ENCODE measurements around the gene DLG3.

Gene DLG3

GRCh38 chrX:70488856-70489255 is 44.2 kb downstream of the DLG3 start:
- Histone ChIP-seq H3K27ac (no peak overlapping the region), H3K27me3 (no peaks in the 10 kb centered on the region), H3K36me3 (no peaks in the 10 kb centered on the region), H3K4me3 (ENCODE audit: low read depth in 1 of 2, low read length in 1 of 2) (no peak overlapping the region), H3K4me1 (ENCODE audit: control insufficient read depth in 1 of 2, insufficient read depth in 1 of 2, low read depth in 1 of 2, low read length in 1 of 2) (no peaks in the 10 kb centered on the region), H3K9me3 (no peaks in the 10 kb centered on the region)
- TF ChIP-seq, protein P1, sequence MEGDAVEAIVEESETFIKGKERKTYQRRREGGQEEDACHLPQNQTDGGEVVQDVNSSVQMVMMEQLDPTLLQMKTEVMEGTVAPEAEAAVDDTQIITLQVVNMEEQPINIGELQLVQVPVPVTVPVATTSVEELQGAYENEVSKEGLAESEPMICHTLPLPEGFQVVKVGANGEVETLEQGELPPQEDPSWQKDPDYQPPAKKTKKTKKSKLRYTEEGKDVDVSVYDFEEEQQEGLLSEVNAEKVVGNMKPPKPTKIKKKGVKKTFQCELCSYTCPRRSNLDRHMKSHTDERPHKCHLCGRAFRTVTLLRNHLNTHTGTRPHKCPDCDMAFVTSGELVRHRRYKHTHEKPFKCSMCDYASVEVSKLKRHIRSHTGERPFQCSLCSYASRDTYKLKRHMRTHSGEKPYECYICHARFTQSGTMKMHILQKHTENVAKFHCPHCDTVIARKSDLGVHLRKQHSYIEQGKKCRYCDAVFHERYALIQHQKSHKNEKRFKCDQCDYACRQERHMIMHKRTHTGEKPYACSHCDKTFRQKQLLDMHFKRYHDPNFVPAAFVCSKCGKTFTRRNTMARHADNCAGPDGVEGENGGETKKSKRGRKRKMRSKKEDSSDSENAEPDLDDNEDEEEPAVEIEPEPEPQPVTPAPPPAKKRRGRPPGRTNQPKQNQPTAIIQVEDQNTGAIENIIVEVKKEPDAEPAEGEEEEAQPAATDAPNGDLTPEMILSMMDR (IDR thresholded peaks at IDR 0.05), result no peak

DNA sequence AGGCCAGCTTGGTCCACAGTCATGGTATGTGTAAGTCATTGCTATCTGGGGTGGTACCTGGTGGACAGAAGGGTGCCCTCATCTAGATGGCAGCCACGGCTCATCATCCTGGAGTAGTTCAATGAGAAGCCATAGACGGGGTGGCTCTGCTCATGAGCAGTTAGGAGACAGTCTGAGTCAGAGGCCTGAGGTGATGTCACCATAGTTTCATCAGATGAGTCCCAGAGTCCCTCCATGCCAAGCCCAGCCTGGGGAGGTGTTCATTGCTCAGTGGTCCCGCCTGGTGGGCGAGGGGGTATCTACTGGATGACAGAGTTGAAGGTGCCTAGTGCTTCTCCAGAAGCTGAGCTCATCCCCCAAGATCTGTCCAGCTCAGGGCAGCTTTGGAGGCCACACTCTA is 49.8 kb downstream of the DLG3 start:
- Histone ChIP-seq H3K4me3 (ENCODE audit: low read depth in 1 of 2, low read length in 1 of 2) (no peak overlapping the region), H3K9me3 (no peaks in the 10 kb centered on the region), H3K36me3 (no peaks in the 10 kb centered on the region), H3K27ac (no peak overlapping the region), H3K27me3 (no peaks in the 10 kb centered on the region), H3K4me1 (ENCODE audit: control insufficient read depth in 1 of 2, insufficient read depth in 1 of 2, low read depth in 1 of 2, low read length in 1 of 2) (no peaks in the 10 kb centered on the region)
- TF ChIP-seq, protein P1 (IDR thresholded peaks at IDR 0.05), result no peak

GRCh38 chrX:70496491-70496890 is 51.9 kb downstream of the DLG3 start:
- no peaks in the 10 kb centered on the region for H3K36me3 ChIP-seq
- no peak overlapping the region for H3K4me3 ChIP-seq (ENCODE audit: low read depth in 1 of 2, low read length in 1 of 2)
- no peaks in the 10 kb centered on the region for H3K4me1 ChIP-seq (ENCODE audit: control insufficient read depth in 1 of 2, insufficient read depth in 1 of 2, low read depth in 1 of 2, low read length in 1 of 2)
- no peak overlapping the region for H3K27ac ChIP-seq
- H3K27me3 ChIP-seq, result no peaks in the 10 kb centered on the region
- no peaks in the 10 kb centered on the region for H3K9me3 ChIP-seq
- TF ChIP-seq, protein P1 (IDR thresholded peaks at IDR 0.05), result no peak

GRCh38 chrX:70497026-70497425 is 52.4 kb downstream of the DLG3 start:
- Histone ChIP-seq H3K27me3 (no peaks in the 10 kb centered on the region), H3K9me3 (no peaks in the 10 kb centered on the region), H3K4me3 (ENCODE audit: low read depth in 1 of 2, low read length in 1 of 2) (no peak overlapping the region), H3K4me1 (ENCODE audit: control insufficient read depth in 1 of 2, insufficient read depth in 1 of 2, low read depth in 1 of 2, low read length in 1 of 2) (no peaks in the 10 kb centered on the region), H3K27ac (no peak overlapping the region), H3K36me3 (no peaks in the 10 kb centered on the region)
- TF ChIP-seq, protein P1 (IDR thresholded peaks at IDR 0.05), result no peak

DNA sequence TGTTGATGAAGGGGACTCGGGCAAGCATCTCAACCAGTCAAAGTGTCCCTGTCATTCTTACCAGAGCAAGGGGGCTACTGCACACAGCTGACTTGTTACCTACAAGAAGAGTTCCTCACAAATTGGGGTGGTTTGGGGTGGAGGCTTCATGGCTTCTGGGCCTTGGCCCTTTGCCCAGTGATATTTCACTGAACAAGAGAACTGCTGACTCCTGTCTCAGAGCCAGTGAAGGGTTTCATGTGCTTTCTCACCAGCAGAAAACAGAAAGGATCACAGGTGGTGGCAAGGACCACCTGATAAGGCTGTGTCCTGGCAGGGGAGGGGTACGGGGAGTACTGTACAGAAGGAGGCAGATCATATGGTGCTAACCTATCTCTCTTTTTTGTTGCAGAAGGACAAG is 53.5 kb downstream of the DLG3 start:
- no peak overlapping the region for H3K4me3 ChIP-seq (ENCODE audit: low read depth in 1 of 2, low read length in 1 of 2)
- TF ChIP-seq, protein P1 (IDR thresholded peaks at IDR 0.05), result no peak
- no peaks in the 10 kb centered on the region for H3K27me3 ChIP-seq

GRCh38 chrX:70500826-70501225 is 56.2 kb downstream of the DLG3 start:
- TF ChIP-seq, protein P1 (IDR thresholded peaks at IDR 0.05), result no peak
- no peaks in the 10 kb centered on the region for H3K36me3 ChIP-seq
- H3K27ac ChIP-seq, result no peak overlapping the region
- no peaks in the 10 kb centered on the region for H3K27me3 ChIP-seq
- no peak overlapping the region for H3K4me3 ChIP-seq (ENCODE audit: low read depth in 1 of 2, low read length in 1 of 2)
- H3K4me1 ChIP-seq (ENCODE audit: control insufficient read depth in 1 of 2, insufficient read depth in 1 of 2, low read depth in 1 of 2, low read length in 1 of 2), result no peaks in the 10 kb centered on the region
- H3K9me3 ChIP-seq, result no peaks in the 10 kb centered on the region

More for the DNA sequence above, 53.5 kb downstream of the DLG3 start:
- Histone ChIP-seq H3K4me1 (ENCODE audit: control insufficient read depth in 1 of 2, insufficient read depth in 1 of 2, low read depth in 1 of 2, low read length in 1 of 2) (no peaks in the 10 kb centered on the region), H3K27ac (no peak overlapping the region), H3K36me3 (no peaks in the 10 kb centered on the region), H3K9me3 (no peaks in the 10 kb centered on the region)

All from neutrophil (primary cell).